ENCODE results near the gene DCBLD1. TPM values are rescaled to one million over a fixed set of nuclear protein-coding genes. Genes with fewer than 3 reads are reported as not detected.
A peak's percentile ranks its signal among the peaks of the same experiment; 100 is the strongest.

Gene DCBLD1
- total and polyA plus RNA-seq, 2 of the 13 experiments (the other 11 are each of a cell fraction or from before 2014, with no cell fraction given) = 23.2 to 41.5 TPM

- TF ChIP-seq, protein P1, sequence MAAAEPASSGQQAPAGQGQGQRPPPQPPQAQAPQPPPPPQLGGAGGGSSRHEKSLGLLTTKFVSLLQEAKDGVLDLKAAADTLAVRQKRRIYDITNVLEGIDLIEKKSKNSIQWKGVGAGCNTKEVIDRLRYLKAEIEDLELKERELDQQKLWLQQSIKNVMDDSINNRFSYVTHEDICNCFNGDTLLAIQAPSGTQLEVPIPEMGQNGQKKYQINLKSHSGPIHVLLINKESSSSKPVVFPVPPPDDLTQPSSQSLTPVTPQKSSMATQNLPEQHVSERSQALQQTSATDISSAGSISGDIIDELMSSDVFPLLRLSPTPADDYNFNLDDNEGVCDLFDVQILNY (CRISPR knock-in tag; conservative IDR thresholded peaks at IDR 0.05) = no peak
- TF ChIP-seq ZSCAN21 (CRISPR knock-in tag; IDR thresholded peaks at IDR 0.05; ENCODE audit: borderline replicate concordance) (no peak), ZSCAN12 (CRISPR knock-in tag; IDR thresholded peaks at IDR 0.05) (no peak), ZNF615 (CRISPR knock-in tag; IDR thresholded peaks at IDR 0.05; ENCODE audit: borderline replicate concordance) (no peak), ZNF546 (CRISPR knock-in tag; conservative IDR thresholded peaks at IDR 0.05) (no peak), ATF1 (CRISPR knock-in tag; IDR thresholded peaks at IDR 0.05) (peak; percentile 68), MYNN (CRISPR knock-in tag; IDR thresholded peaks at IDR 0.05; ENCODE audit: low read depth) (no peak), ZNF766 (CRISPR knock-in tag; IDR thresholded peaks at IDR 0.05; ENCODE audit: borderline replicate concordance) (no peak), JDP2 (CRISPR knock-in tag; IDR thresholded peaks at IDR 0.05; ENCODE audit: borderline replicate concordance) (no peak), ZBTB7A (CRISPR knock-in tag; IDR thresholded peaks at IDR 0.05) (no peak), RXRA (CRISPR knock-in tag; IDR thresholded peaks at IDR 0.05) (no peak), RXRB (CRISPR knock-in tag; IDR thresholded peaks at IDR 0.05; ENCODE audit: borderline replicate concordance) (peak; percentile 78), IKZF4 (CRISPR knock-in tag; IDR thresholded peaks at IDR 0.05; ENCODE audit: borderline replicate concordance, low read depth, not compliant biosample characterization) (no peak), ELF3 (CRISPR knock-in tag; IDR thresholded peaks at IDR 0.05) (peak; percentile 81), GABPA (IDR thresholded peaks at IDR 0.05; ENCODE audit: low read depth, low read length) (no peak), GABPA (CRISPR knock-in tag; IDR thresholded peaks at IDR 0.05; ENCODE audit: low read depth) (no peak), NKX3-1 (CRISPR knock-in tag; IDR thresholded peaks at IDR 0.05) (no peak), EED (CRISPR knock-in tag; IDR thresholded peaks at IDR 0.05) (no peak), ZNF484 (CRISPR knock-in tag; IDR thresholded peaks at IDR 0.05; ENCODE audit: borderline replicate concordance, low read depth) (no peak), JUNB (CRISPR knock-in tag; IDR thresholded peaks at IDR 0.05; ENCODE audit: borderline replicate concordance) (peak; percentile 55; the same call in 1 of the 2 replicates), PBX3 (CRISPR knock-in tag; IDR thresholded peaks at IDR 0.05; ENCODE audit: borderline replicate concordance) (no peak)
- TF ChIP-seq, protein P2, sequence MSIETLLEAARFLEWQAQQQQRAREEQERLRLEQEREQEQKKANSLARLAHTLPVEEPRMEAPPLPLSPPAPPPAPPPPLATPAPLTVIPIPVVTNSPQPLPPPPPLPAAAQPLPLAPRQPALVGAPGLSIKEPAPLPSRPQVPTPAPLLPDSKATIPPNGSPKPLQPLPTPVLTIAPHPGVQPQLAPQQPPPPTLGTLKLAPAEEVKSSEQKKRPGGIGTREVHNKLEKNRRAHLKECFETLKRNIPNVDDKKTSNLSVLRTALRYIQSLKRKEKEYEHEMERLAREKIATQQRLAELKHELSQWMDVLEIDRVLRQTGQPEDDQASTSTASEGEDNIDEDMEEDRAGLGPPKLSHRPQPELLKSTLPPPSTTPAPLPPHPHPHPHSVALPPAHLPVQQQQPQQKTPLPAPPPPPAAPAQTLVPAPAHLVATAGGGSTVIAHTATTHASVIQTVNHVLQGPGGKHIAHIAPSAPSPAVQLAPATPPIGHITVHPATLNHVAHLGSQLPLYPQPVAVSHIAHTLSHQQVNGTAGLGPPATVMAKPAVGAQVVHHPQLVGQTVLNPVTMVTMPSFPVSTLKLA (IDR thresholded peaks at IDR 0.05) = no peak
- TF ChIP-seq, protein P3, sequence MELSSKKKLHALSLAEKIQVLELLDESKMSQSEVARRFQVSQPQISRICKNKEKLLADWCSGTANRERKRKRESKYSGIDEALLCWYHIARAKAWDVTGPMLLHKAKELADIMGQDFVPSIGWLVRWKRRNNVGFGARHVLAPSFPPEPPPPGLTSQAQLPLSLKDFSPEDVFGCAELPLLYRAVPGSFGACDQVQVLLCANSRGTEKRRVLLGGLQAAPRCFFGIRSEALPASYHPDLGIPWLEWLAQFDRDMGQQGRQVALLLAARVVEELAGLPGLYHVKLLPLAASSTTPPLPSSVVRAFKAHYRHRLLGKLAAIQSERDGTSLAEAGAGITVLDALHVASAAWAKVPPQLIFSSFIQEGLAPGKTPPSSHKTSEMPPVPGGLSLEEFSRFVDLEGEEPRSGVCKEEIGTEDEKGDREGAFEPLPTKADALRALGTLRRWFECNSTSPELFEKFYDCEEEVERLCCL (CRISPR knock-in tag; IDR thresholded peaks at IDR 0.05; ENCODE audit: borderline replicate concordance) = no peak
- TF ChIP-seq, protein P4, sequence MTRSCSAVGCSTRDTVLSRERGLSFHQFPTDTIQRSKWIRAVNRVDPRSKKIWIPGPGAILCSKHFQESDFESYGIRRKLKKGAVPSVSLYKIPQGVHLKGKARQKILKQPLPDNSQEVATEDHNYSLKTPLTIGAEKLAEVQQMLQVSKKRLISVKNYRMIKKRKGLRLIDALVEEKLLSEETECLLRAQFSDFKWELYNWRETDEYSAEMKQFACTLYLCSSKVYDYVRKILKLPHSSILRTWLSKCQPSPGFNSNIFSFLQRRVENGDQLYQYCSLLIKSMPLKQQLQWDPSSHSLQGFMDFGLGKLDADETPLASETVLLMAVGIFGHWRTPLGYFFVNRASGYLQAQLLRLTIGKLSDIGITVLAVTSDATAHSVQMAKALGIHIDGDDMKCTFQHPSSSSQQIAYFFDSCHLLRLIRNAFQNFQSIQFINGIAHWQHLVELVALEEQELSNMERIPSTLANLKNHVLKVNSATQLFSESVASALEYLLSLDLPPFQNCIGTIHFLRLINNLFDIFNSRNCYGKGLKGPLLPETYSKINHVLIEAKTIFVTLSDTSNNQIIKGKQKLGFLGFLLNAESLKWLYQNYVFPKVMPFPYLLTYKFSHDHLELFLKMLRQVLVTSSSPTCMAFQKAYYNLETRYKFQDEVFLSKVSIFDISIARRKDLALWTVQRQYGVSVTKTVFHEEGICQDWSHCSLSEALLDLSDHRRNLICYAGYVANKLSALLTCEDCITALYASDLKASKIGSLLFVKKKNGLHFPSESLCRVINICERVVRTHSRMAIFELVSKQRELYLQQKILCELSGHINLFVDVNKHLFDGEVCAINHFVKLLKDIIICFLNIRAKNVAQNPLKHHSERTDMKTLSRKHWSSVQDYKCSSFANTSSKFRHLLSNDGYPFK (CRISPR knock-in tag; IDR thresholded peaks at IDR 0.05; ENCODE audit: borderline replicate concordance) = no peak
Observed at GRCh38 chr6:117441824-117442264, 40.6 kb upstream of the DCBLD1 start (continued).
